Mesodermal cell (in vitro differentiated cells): ENCODE measurements around the gene GRAMD1B.

Source experiments
- H3K27ac ChIP-seq: 2 replicates; pipeline ENCODE4 v1.7.0; 2013; ENCODE audit warnings: mild to moderate bottlenecking, low read depth, low read length, moderate library complexity; ENCODE audit not compliant: severe bottlenecking
- H3K36me3 ChIP-seq: 2 replicates; pipeline ENCODE4 v1.7.1; 2013; ENCODE audit warnings: mild to moderate bottlenecking, low read length, moderate library complexity; ENCODE audit not compliant: control insufficient read depth, insufficient read depth
- H3K4me1 ChIP-seq: one replicate; pipeline ENCODE4 v1.7.1; 2013; ENCODE audit warnings: mild to moderate bottlenecking, low read length; ENCODE audit not compliant: insufficient read depth, control insufficient read depth, poor library complexity, severe bottlenecking
- H3K4me3 ChIP-seq: 2 replicates; pipeline ENCODE4 v1.7.0; 2013; ENCODE audit warnings: low read length, control low read depth, mild to moderate bottlenecking; ENCODE audit not compliant: insufficient read depth, poor library complexity, severe bottlenecking; ENCODE audit errors: extremely low read depth
- H3K9me3 ChIP-seq: 2 replicates; pipeline ENCODE4 v1.7.1; 2013; ENCODE audit warnings: mild to moderate bottlenecking, low read length, moderate library complexity; ENCODE audit not compliant: control insufficient read depth
- WGBS, 2 experiments: methylation state at CpG; one replicate each; pipeline ENCODE4 v1.1.5; 2013; ENCODE audit warnings: missing lambda C conversion rate in 2 of 2; ENCODE audit not compliant: insufficient coverage in 2 of 2; 5-methylcytosine and 5-hydroxymethylcytosine counted together

The GRAMD1B gene

GRCh38 chr11:123640677-123641494 is 210.8 kb downstream of the GRAMD1B start:
- no peak overlapping the region for H3K4me3 ChIP-seq
- no peak overlapping the region for H3K27ac ChIP-seq
- 43 to 63% methylated on average over 9 to 18 of the region's 22 CpGs for WGBS, 2 experiments
- H3K4me1 ChIP-seq = no peaks in the 10 kb centered on the region
- H3K36me3 ChIP-seq = no peaks in the 10 kb centered on the region
- no peaks in the 10 kb centered on the region for H3K9me3 ChIP-seq

GRCh38 chr11:123641495-123641840 is 211.4 kb downstream of the GRAMD1B start:
- Histone ChIP-seq H3K27ac (no peak overlapping the region), H3K4me1 (no peaks in the 10 kb centered on the region), H3K9me3 (no peaks in the 10 kb centered on the region), H3K36me3 (no peaks in the 10 kb centered on the region), H3K4me3 (no peak overlapping the region)
- 48 to 79% methylated on average over 2 to 4 of the region's 4 CpGs for WGBS, 2 experiments

- Histone ChIP-seq H3K27ac (no peak overlapping the region), H3K36me3 (no peaks in the 10 kb centered on the region), H3K9me3 (no peaks in the 10 kb centered on the region), H3K4me1 (no peaks in the 10 kb centered on the region), H3K4me3 (no peak overlapping the region)
- 94 to 96% methylated on average over 15 of the region's 15 CpGs for WGBS, 2 experiments
Observed at GRCh38 chr11:123642435-123642834, 212.4 kb downstream of the GRAMD1B start.

GRCh38 chr11:123645286-123645975 is 215.4 kb downstream of the GRAMD1B start:
- WGBS, 2 experiments = 91 to 96% methylated on average over 5 to 8 of the region's 12 CpGs
- Histone ChIP-seq H3K9me3 (no peaks in the 10 kb centered on the region), H3K27ac (no peak overlapping the region), H3K36me3 (no peaks in the 10 kb centered on the region), H3K4me3 (no peak overlapping the region), H3K4me1 (no peaks in the 10 kb centered on the region)

- Histone ChIP-seq H3K4me3 (no peak overlapping the region), H3K9me3 (no peaks in the 10 kb centered on the region), H3K4me1 (peaks cover 3% of the 10 kb centered on the region), H3K27ac (no peak overlapping the region), H3K36me3 (no peaks in the 10 kb centered on the region)
- no CpG with 5 or more reads among the region's 2 CpGs for WGBS, 2 experiments
Observed at GRCh38 chr11:123650901-123651300, 220.8 kb downstream of the GRAMD1B start.

- Histone ChIP-seq H3K9me3 (no peaks in the 10 kb centered on the region), H3K36me3 (no peaks in the 10 kb centered on the region), H3K27ac (no peak overlapping the region), H3K4me3 (no peak overlapping the region), H3K4me1 (peaks cover 3% of the 10 kb centered on the region)
- 60 to 63% methylated on average over 1 to 2 of the region's 2 CpGs for WGBS, 2 experiments
Observed at GRCh38 chr11:123652599-123652998, 222.5 kb downstream of the GRAMD1B start.

GRCh38 chr11:123653483-123653826 is 223.4 kb downstream of the GRAMD1B start:
- H3K36me3 ChIP-seq = no peaks in the 10 kb centered on the region
- H3K27ac ChIP-seq = no peak overlapping the region
- 13 to 16% methylated on average over 6 to 9 of the region's 10 CpGs for WGBS, 2 experiments
- no peaks in the 10 kb centered on the region for H3K9me3 ChIP-seq
- H3K4me3 ChIP-seq = peak overlapping the region; percentile 63
- H3K4me1 ChIP-seq = peaks cover 3% of the 10 kb centered on the region

GRCh38 chr11:123653827-123654565 is 223.9 kb downstream of the GRAMD1B start:
- 0 to 1% methylated on average over 45 to 55 of the region's 64 CpGs for WGBS, 2 experiments
- no peaks in the 10 kb centered on the region for H3K36me3 ChIP-seq
- H3K27ac ChIP-seq = no peak overlapping the region
- H3K4me3 ChIP-seq = peak overlapping the region; percentile 63
- no peaks in the 10 kb centered on the region for H3K9me3 ChIP-seq
- H3K4me1 ChIP-seq = peaks cover 3% of the 10 kb centered on the region

GRCh38 chr11:123654566-123655081 is 224.6 kb downstream of the GRAMD1B start, which contains the start of gene SCN3B:
TSS of gene SCN3B (minus strand) at chr11:123654624. CDS start at chr11:123653801, 823 bp downstream.
- peak within 1 kb of the TSS; percentile 90 for H3K27ac ChIP-seq

GRCh38 chr11:123659311-123659710 is 229.2 kb downstream of the GRAMD1B start:
- Histone ChIP-seq H3K9me3 (no peaks in the 10 kb centered on the region), H3K36me3 (no peaks in the 10 kb centered on the region), H3K27ac (no peak overlapping the region), H3K4me3 (no peak overlapping the region), H3K4me1 (peaks cover 3% of the 10 kb centered on the region)
- 78 to 90% methylated on average over 1 to 2 of the region's 2 CpGs for WGBS, 2 experiments

More at GRCh38 chr11:123654566-123655081, 224.6 kb downstream of the GRAMD1B start, which contains the start of gene SCN3B:
- H3K9me3 ChIP-seq = no peaks in the 10 kb centered on the region
- peaks cover 3% of the 10 kb centered on the region for H3K4me1 ChIP-seq
- H3K4me3 ChIP-seq = peak within 1 kb of the TSS; percentile 63
- WGBS, 2 experiments = 0 to 1% methylated on average over 30 to 34 of the region's 44 CpGs
- no peaks in the 10 kb centered on the region for H3K36me3 ChIP-seq
